ENCODE results near the gene GNPAT. TPM values are rescaled to one million over a fixed set of nuclear protein-coding genes. Genes with fewer than 3 reads are reported as not detected.

Gene GNPAT
- total and polyA plus RNA-seq, 2 of the 8 experiments (the other 6 are each of a cell fraction or from before 2014, with no cell fraction given) = 22.9 to 47.4 TPM

DNA sequence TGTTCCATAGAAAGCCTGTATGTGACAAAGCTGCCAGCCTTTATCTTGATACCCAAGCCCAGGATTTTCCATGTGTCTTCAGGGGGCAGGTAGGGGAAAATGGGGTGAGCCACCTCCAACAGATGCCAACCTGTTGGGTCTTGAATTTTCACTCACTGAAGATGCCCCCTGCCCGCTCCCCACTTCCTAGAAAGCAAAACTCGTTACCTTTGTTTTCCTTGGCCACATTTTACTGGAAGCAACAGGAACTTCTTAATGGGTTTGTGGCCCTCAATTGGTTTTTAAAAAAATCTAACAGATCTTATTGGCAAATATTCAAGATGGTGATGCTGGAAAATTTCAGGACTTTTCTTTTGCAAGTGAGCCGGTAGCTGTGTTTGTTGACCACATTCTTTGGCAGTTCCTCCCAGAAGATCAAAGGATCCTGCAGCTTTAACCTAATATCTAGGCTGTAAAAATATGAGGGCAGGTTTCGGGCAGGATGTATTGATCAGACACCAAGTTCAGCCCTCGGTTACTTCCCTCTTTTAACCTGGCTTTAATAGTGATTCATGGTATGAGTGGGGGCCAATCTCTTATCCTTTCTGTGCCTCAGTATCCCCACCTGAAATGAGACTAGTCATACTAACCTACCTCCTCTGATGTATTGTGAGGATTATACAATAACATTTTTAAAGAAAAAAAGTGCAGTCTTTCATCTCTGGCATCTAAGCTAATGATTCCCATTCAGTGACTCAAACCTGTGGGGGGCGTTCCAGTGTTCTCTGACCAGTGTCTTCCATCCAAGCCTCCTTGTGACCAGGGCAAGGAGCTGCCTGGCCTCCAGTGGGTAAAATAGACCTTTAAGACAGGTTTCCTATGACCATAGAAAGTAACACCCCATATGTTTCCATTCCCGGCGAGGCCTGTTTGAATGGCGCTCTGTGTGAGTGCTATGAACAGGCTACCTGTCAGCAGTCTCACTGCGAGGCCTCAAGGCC lies 21.3 kb upstream of the GNPAT start:
- Histone ChIP-seq H4K20me1 (replicated peaks in 1 of 2; ENCODE audit: control insufficient read depth in 1 of 2, insufficient read depth in 2 of 2, low read length in 2 of 2) (no peaks in the 10 kb centered on the region), H3K4me2 (ENCODE audit: insufficient read depth in 1 of 2, low read depth in 2 of 2, low read length in 2 of 2) (no peak overlapping the region), H3K27ac (ENCODE audit: low read depth, low read length) (no peak overlapping the region), H3K4ac (replicated peaks; ENCODE audit: insufficient read length, low read depth, low read length) (no peak overlapping the region), H2BK12ac (ENCODE audit: low read depth, low read length) (no peak overlapping the region), H3K27me3 (replicated peaks in 1 of 4; ENCODE audit: control insufficient read depth in 3 of 4, extremely low read depth in 1 of 4, insufficient read depth in 3 of 4, low read length in 3 of 4) (peaks cover 12 to 30% (median 21%) of the 10 kb centered on the region in 4 experiments), H4K5ac (ENCODE audit: insufficient read length, low read depth, low read length) (no peak overlapping the region), H2BK5ac (ENCODE audit: low read depth, low read length) (no peak overlapping the region), H3K4me3 (ENCODE audit: extremely low read depth in 1 of 4, insufficient read depth in 2 of 4, low read depth in 3 of 4, low read length in 4 of 4) (no peak overlapping the region), H3K36me3 (ENCODE audit: control insufficient read depth in 2 of 4, insufficient read depth in 4 of 4, low read length in 3 of 4) (peaks cover 0 to 9% (median 1%) of the 10 kb centered on the region in 4 experiments; a peak in 3 of 8 replicates), H4K8ac (ENCODE audit: extremely low read depth, insufficient read depth, low read length) (no peak overlapping the region), H3K9me3 (ENCODE audit: insufficient read depth in 2 of 2, low read depth in 1 of 2, low read length in 1 of 2) (no peaks in the 10 kb centered on the region), H3K4me1 (replicated peaks in 1 of 4; ENCODE audit: control insufficient read depth in 3 of 4, insufficient read depth in 4 of 4, low read length in 3 of 4) (peaks cover 0 to 6% (median under 1%) of the 10 kb centered on the region in 4 experiments; a peak in 3 of 7 replicates), H2AK5ac (ENCODE audit: low read depth, low read length) (no peak overlapping the region), H3K9ac (replicated peaks in 1 of 4; ENCODE audit: extremely low read depth in 1 of 4, low read depth in 3 of 4, low read length in 3 of 4) (no peak overlapping the region), H2AFZ (ENCODE audit: low read length) (no peak overlapping the region), H3K18ac (ENCODE audit: extremely low read depth, low read length) (no peak overlapping the region), H2BK120ac (replicated peaks; ENCODE audit: low read depth, low read length) (no peak overlapping the region), H3K56ac (replicated peaks; ENCODE audit: insufficient read length, low read depth, low read length) (no peak overlapping the region), H2BK15ac (ENCODE audit: low read length) (no peak overlapping the region), H2BK20ac (ENCODE audit: low read length) (no peak overlapping the region), H3K14ac (ENCODE audit: insufficient read length) (no peak overlapping the region), H4K91ac (replicated peaks; ENCODE audit: insufficient read length, low read length) (no peak overlapping the region), H3K79me2 (ENCODE audit: control insufficient read depth in 1 of 2, insufficient read depth in 2 of 2, low read length in 2 of 2) (no peaks in the 10 kb centered on the region), H3K23me2 (ENCODE audit: low read depth, low read length) (no peaks in the 10 kb centered on the region), H3K79me1 (ENCODE audit: low read depth, low read length) (no peaks in the 10 kb centered on the region), H3K23ac (ENCODE audit: insufficient read length) (no peak overlapping the region)
- ChIA-PET CTCF (ENCODE audit: partially characterized antibody) (interaction anchor here (1.2 to 1.6 kb wide), 2 partner anchors 9 to 17 kb away, joined by 4 to 8 read pairs; no protein-coding TSS in a partner anchor), POLR2A (ENCODE audit: partially characterized antibody) (no interaction called here)
- DNase-seq (ENCODE audit: low read depth in 1 of 2, low spot score in 2 of 2) = no peak
- no peak for FAIRE-seq
- WGBS, 2 experiments (ENCODE audit: extremely low coverage in 1 of 2, insufficient coverage in 1 of 2, insufficient read length in 1 of 2, insufficient replicate concordance in 2 of 2, low coverage in 1 of 2, low lambda C conversion rate in 2 of 2, missing lambda C conversion rate in 1 of 2) = 94% methylated on average over 10 of the region's 10 CpGs; no CpG with 5 or more reads in 1 of the 2 experiments
- TF ChIP-seq SUZ12 (IDR thresholded peaks at IDR 0.05; ENCODE audit: low read length) (no peak), CREB1 (IDR thresholded peaks at IDR 0.05) (no peak), SAP30 (IDR thresholded peaks at IDR 0.05; ENCODE audit: insufficient read depth, insufficient replicate concordance, low read length) (no peak), FOSL1 (IDR thresholded peaks at IDR 0.05; ENCODE audit: insufficient read depth, low read depth, low read length) (no peak), CEBPB (IDR thresholded peaks at IDR 0.05; ENCODE audit: low read depth, low read length) (no peak), RAD21 (IDR thresholded peaks at IDR 0.05 in 1 of 2, conservative IDR thresholded peaks at IDR 0.05 in 1 of 2; ENCODE audit: low read depth in 2 of 2, low read length in 2 of 2) (no peak), EP300 (IDR thresholded peaks at IDR 0.05; ENCODE audit: borderline replicate concordance in 1 of 2, low read depth in 2 of 2, low read length in 2 of 2) (no peak), CBX8 (IDR thresholded peaks at IDR 0.05; ENCODE audit: borderline replicate concordance, low read depth, low read length) (no peak), BRCA1 (IDR thresholded peaks at IDR 0.05; ENCODE audit: low read depth, low read length) (no peak)
- TF ChIP-seq, protein P1, sequence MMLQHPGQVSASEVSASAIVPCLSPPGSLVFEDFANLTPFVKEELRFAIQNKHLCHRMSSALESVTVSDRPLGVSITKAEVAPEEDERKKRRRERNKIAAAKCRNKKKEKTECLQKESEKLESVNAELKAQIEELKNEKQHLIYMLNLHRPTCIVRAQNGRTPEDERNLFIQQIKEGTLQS (IDR thresholded peaks at IDR 0.05; ENCODE audit: insufficient read depth, low read depth, low read length) = no peak
